ENCODE data around the gene DBT.

DNA sequence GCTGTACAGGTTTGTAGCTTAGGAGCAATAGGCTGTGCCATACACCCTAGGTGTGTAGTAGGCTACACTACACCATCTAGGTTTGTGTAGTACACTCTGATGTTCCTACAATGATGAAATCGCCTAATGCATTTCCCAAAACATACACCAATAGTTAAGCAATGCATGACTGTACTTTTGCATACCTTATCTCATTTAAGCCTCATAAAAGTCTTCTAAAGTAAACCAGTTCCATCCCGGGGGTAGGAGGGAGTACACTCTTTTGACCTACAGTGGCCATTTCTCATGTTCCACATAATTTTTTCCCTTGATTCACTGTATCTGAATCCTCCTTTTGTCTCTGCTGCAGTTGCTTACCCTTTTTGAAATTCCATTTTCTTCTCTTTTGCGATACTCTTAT lies 104.5 kb downstream of the DBT start:
- TF ChIP-seq, protein P1, sequence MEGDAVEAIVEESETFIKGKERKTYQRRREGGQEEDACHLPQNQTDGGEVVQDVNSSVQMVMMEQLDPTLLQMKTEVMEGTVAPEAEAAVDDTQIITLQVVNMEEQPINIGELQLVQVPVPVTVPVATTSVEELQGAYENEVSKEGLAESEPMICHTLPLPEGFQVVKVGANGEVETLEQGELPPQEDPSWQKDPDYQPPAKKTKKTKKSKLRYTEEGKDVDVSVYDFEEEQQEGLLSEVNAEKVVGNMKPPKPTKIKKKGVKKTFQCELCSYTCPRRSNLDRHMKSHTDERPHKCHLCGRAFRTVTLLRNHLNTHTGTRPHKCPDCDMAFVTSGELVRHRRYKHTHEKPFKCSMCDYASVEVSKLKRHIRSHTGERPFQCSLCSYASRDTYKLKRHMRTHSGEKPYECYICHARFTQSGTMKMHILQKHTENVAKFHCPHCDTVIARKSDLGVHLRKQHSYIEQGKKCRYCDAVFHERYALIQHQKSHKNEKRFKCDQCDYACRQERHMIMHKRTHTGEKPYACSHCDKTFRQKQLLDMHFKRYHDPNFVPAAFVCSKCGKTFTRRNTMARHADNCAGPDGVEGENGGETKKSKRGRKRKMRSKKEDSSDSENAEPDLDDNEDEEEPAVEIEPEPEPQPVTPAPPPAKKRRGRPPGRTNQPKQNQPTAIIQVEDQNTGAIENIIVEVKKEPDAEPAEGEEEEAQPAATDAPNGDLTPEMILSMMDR (IDR thresholded peaks at IDR 0.05; ENCODE audit: insufficient read depth, low read length, poor library complexity, severe bottlenecking) = no peak
- TF ChIP-seq EZH2phosphoT487 (conservative IDR thresholded peaks at IDR 0.05; ENCODE audit: low read length) = no peak

Measured in SU-DHL-6 (cell line).